ENCODE measurements around the gene NR1I2.

NR1I2 gene

DNA sequence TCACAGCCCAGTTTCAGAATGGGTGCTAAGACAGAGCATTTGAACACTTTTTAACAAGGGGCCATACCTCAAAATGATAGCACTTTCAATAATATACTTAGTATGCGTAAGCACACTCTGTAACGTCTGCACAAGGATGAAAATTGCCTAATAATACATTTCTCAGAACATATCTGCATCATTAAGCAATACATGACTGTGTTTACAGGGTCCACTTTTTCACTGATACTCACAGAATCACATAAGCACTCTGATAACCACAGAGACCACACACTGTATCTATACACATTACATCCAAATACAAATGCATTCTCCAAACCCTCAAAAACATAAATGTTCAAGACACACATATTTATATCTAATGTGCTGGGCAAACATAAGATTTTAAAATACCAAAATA lies 79.8 kb downstream of the NR1I2 start:
- Mint-ChIP-seq H3K27ac (no peak overlapping the region), H3K4me3 (no peak overlapping the region), H3K4me1 (peaks cover 2% of the 10 kb centered on the region), H3K9me3 (peaks cover 8% of the 10 kb centered on the region), H3K27me3 (no peaks in the 10 kb centered on the region), H3K36me3 (peaks cover 51% of the 10 kb centered on the region)
- ATAC-seq (ENCODE audit: low read depth) (no peak), DNase-seq (ENCODE audit: low spot score in 2 of 2) (no peak)

DNA sequence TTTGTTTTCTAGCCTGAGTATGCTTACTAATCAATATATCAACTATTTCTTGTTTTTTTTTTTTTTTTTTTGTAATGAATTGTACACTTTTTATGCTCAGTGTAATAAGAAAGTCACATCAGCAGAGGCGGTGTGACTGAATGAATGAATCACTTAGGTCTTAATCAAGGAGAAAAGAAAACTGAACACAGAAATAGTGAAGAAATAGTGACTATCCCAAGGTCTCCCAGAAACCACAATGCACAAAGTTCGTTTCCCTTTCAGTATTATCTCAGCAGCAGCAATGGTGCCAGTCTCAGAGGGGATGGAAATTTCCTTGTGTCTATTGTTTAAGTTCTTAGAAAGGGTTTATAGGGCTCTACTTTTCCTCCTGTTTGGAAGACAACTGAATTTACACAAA lies 80.7 kb downstream of the NR1I2 start:
- H3K36me3 Mint-ChIP-seq = peaks cover 44% of the 10 kb centered on the region
- no peak overlapping the region for H3K27ac Mint-ChIP-seq
- H3K27me3 Mint-ChIP-seq = no peaks in the 10 kb centered on the region
- ATAC-seq (ENCODE audit: low read depth) (no peak), DNase-seq (ENCODE audit: low spot score in 2 of 2) (no peak)
- H3K9me3 Mint-ChIP-seq = peaks cover 6% of the 10 kb centered on the region
- H3K4me1 Mint-ChIP-seq = peaks cover 2% of the 10 kb centered on the region
- H3K4me3 Mint-ChIP-seq = no peak overlapping the region

DNA sequence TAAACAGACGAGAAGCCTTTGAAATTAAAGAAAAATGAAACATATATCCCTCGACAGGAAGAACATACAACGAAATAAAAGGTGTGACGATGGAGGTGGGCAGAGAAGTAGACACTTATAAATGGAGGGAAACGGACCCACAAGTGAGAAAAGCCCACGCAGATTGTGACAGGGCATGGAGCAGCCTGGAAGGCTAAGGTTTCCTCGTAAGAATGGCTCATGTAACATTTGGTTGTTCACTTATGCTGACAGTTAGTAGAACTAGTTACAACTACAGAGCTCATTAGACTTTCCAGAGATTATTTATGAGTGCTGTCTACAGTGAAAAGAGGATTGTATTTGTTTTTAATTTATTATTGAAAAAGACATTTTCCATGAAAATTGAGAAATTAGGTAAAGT lies 82.6 kb downstream of the NR1I2 start:
- DNase-seq (ENCODE audit: low spot score in 2 of 2) (no peak), ATAC-seq (ENCODE audit: low read depth) (no peak)
- H3K9me3 Mint-ChIP-seq = peaks cover 3% of the 10 kb centered on the region
- no peak overlapping the region for H3K27ac Mint-ChIP-seq
- peaks cover 33% of the 10 kb centered on the region for H3K36me3 Mint-ChIP-seq
- no peak overlapping the region for H3K4me3 Mint-ChIP-seq
- no peaks in the 10 kb centered on the region for H3K27me3 Mint-ChIP-seq
- peaks cover 2% of the 10 kb centered on the region for H3K4me1 Mint-ChIP-seq
